Stimulated activated CD4-positive, alpha-beta T cell treated with anti-CD3 and anti-CD28 coated beads, Interleukin-2, amount 100 ng/mL, for 24 hours (primary cell): Measurements from ENCODE around the gene IPO11.
"Not testable (repeated sequence)": the region's sequence is repeated elsewhere in the genome, so short reads cannot be mapped to it uniquely, and the experiment has no call there.

Source experiments
- DNase-seq, 2 donors: peaks; one replicate each; pipeline ENCODE4 v3.0.0-alpha.2; 2020

Gene IPO11

GRCh38 chr5:62520812-62521211 lies 108.2 kb downstream of the IPO11 start:
- not testable (repeated sequence) for DNase-seq

GRCh38 chr5:62521319-62521718 lies 108.8 kb downstream of the IPO11 start:
- no peak for DNase-seq

GRCh38 chr5:62522811-62523210 lies 110.2 kb downstream of the IPO11 start:
- DNase-seq, result no peak

GRCh38 chr5:62533597-62533996 lies 121.0 kb downstream of the IPO11 start:
- no peak for DNase-seq

- no peak for DNase-seq
Observed at GRCh38 chr5:62534461-62535236, 122.1 kb downstream of the IPO11 start.

- DNase-seq, result no peak
Observed at GRCh38 chr5:62536232-62536631, 123.7 kb downstream of the IPO11 start.

GRCh38 chr5:62536783-62537182 lies 124.2 kb downstream of the IPO11 start:
- DNase-seq, result no peak

GRCh38 chr5:62538017-62538942 lies 125.7 kb downstream of the IPO11 start:
- DNase-seq, result no peak

- no peak for DNase-seq
Observed at GRCh38 chr5:62542720-62543119, 130.2 kb downstream of the IPO11 start.

- DNase-seq, result no peak
Observed at GRCh38 chr5:62547945-62548630, 135.5 kb downstream of the IPO11 start.

- no peak for DNase-seq
Observed at GRCh38 chr5:62550103-62550502, 137.5 kb downstream of the IPO11 start.

- DNase-seq, result no peak
Observed at GRCh38 chr5:62555930-62556329, 143.4 kb downstream of the IPO11 start.

GRCh38 chr5:62558941-62559340 lies 146.4 kb downstream of the IPO11 start:
- no peak for DNase-seq

GRCh38 chr5:62560786-62561185 lies 148.2 kb downstream of the IPO11 start:
- no peak for DNase-seq

GRCh38 chr5:62561896-62562295 lies 149.3 kb downstream of the IPO11 start:
- no peak for DNase-seq

- DNase-seq, result no peak
Observed at GRCh38 chr5:62562867-62563266, 150.3 kb downstream of the IPO11 start.

- DNase-seq, result no peak
Observed at GRCh38 chr5:62564101-62564500, 151.5 kb downstream of the IPO11 start.

GRCh38 chr5:62565740-62566139 lies 153.2 kb downstream of the IPO11 start:
- DNase-seq, result not testable (repeated sequence)

GRCh38 chr5:62568143-62568542 lies 155.6 kb downstream of the IPO11 start:
- DNase-seq, result no peak

GRCh38 chr5:62568800-62569432 lies 156.4 kb downstream of the IPO11 start:
- no peak for DNase-seq

GRCh38 chr5:62569470-62569869 lies 156.9 kb downstream of the IPO11 start:
- no peak for DNase-seq

- no peak for DNase-seq
Observed at GRCh38 chr5:62572918-62573514, 160.5 kb downstream of the IPO11 start.
